ENCODE results near the gene LHX6. TPM values are rescaled to one million over a fixed set of nuclear protein-coding genes. Genes with fewer than 3 reads are reported as not detected.

Gene LHX6
- total RNA-seq, 4 donors from 2014 or later: 0.68 to 12.7 (median 1.4) TPM; not detected in 1

- 65% methylated on average over 47 of the region's 51 CpGs; no CpG with 5 or more reads in 1 of the 2 donors for WGBS, 2 donors (ENCODE audit: low coverage in 1 of 2)
- peaks cover 10 to 31% (median 18%) of the 10 kb centered on the region in 4 donors for H3K4me1 ChIP-seq
- H3K27ac ChIP-seq: no peak overlapping the region
- intact Hi-C loops (cut with DNase I; ENCODE audit: low total_unique reads): no loop called here
- no peaks in the 10 kb centered on the region for H3K36me3 ChIP-seq
- H3K4me3 ChIP-seq: peak overlapping the region in 1 of 4 donors; percentile 16
- in situ Hi-C loops (cut with MboI; ENCODE audit: low pct_ligation_motif_present in 1 of 4, low pct_unique_long_range_greater_than_20kb in 1 of 4, low sequenced_read_pairs in 3 of 4): no loop called here
- no peak for TF ChIP-seq POLR2AphosphoS5 (IDR thresholded peaks at IDR 0.05)
- no peak for TF ChIP-seq CTCF (IDR thresholded peaks at IDR 0.05)
- TF ChIP-seq POLR2A (IDR thresholded peaks at IDR 0.05): no peak
- TF ChIP-seq EP300 (IDR thresholded peaks at IDR 0.05; ENCODE audit: low read depth): no peak
- DNase-seq: no peak
- peaks cover 100% of the 10 kb centered on the region for H3K27me3 ChIP-seq
- H3K9me3 ChIP-seq: no peaks in the 10 kb centered on the region
These were observed 3.2 kb downstream of the LHX6 start for GRCh38 chr9:122225312-122226141.

GRCh38 chr9:122223435-122223834 lies 5.3 kb downstream of the LHX6 start:
- Histone ChIP-seq H3K36me3 (no peaks in the 10 kb centered on the region), H3K27me3 (peaks cover 100% of the 10 kb centered on the region), H3K9me3 (no peaks in the 10 kb centered on the region), H3K4me3 (no peak overlapping the region), H3K27ac (no peak overlapping the region), H3K4me1 (peaks cover 19 to 45% (median 28%) of the 10 kb centered on the region in 4 donors)
- 78% methylated on average over 5 of the region's 5 CpGs; no CpG with 5 or more reads in 1 of the 2 donors for WGBS, 2 donors (ENCODE audit: low coverage in 1 of 2)
- in situ Hi-C loops (cut with MboI; ENCODE audit: low pct_ligation_motif_present in 1 of 4, low pct_unique_long_range_greater_than_20kb in 1 of 4, low sequenced_read_pairs in 3 of 4) (no loop called here), intact Hi-C loops (cut with DNase I; ENCODE audit: low total_unique reads) (no loop called here)
- no peak for DNase-seq
- no peak for TF ChIP-seq POLR2A (IDR thresholded peaks at IDR 0.05)
- no peak for TF ChIP-seq CTCF (IDR thresholded peaks at IDR 0.05)
- no peak for TF ChIP-seq POLR2AphosphoS5 (IDR thresholded peaks at IDR 0.05)
- TF ChIP-seq EP300 (IDR thresholded peaks at IDR 0.05; ENCODE audit: low read depth): no peak

- H3K27ac ChIP-seq: no peak overlapping the region
- no peak for TF ChIP-seq CTCF (IDR thresholded peaks at IDR 0.05)
- TF ChIP-seq POLR2A (IDR thresholded peaks at IDR 0.05): no peak
- TF ChIP-seq EP300 (IDR thresholded peaks at IDR 0.05; ENCODE audit: low read depth): no peak
- no peak for TF ChIP-seq POLR2AphosphoS5 (IDR thresholded peaks at IDR 0.05)
- no peaks in the 10 kb centered on the region for H3K9me3 ChIP-seq
- 17 to 34% methylated on average over 5 of the region's 5 CpGs for WGBS, 2 donors (ENCODE audit: low coverage in 1 of 2)
- no peak overlapping the region for H3K4me3 ChIP-seq
- no peak for DNase-seq
- intact Hi-C loops (cut with DNase I; ENCODE audit: low total_unique reads): no loop called here
- peaks cover 14 to 38% (median 21%) of the 10 kb centered on the region in 4 donors for H3K4me1 ChIP-seq
- no peaks in the 10 kb centered on the region for H3K36me3 ChIP-seq
- in situ Hi-C loops (cut with MboI; ENCODE audit: low pct_ligation_motif_present in 1 of 4, low pct_unique_long_range_greater_than_20kb in 1 of 4, low sequenced_read_pairs in 3 of 4): no loop called here
- H3K27me3 ChIP-seq: peaks cover 100% of the 10 kb centered on the region
These were observed 6.0 kb downstream of the LHX6 start for GRCh38 chr9:122222791-122223190.

- Histone ChIP-seq H3K4me1 (peaks cover 8 to 26% (median 17%) of the 10 kb centered on the region in 4 donors), H3K27me3 (peaks cover 100% of the 10 kb centered on the region), H3K9me3 (no peaks in the 10 kb centered on the region), H3K4me3 (no peak overlapping the region), H3K27ac (no peak overlapping the region), H3K36me3 (no peaks in the 10 kb centered on the region)
- in situ Hi-C loops (cut with MboI; ENCODE audit: low pct_ligation_motif_present in 1 of 4, low pct_unique_long_range_greater_than_20kb in 1 of 4, low sequenced_read_pairs in 3 of 4) (no loop called here), intact Hi-C loops (cut with DNase I; ENCODE audit: low total_unique reads) (no loop called here)
- DNase-seq: no peak
- TF ChIP-seq EP300 (IDR thresholded peaks at IDR 0.05; ENCODE audit: low read depth): no peak
- no peak for TF ChIP-seq CTCF (IDR thresholded peaks at IDR 0.05)
- no peak for TF ChIP-seq POLR2AphosphoS5 (IDR thresholded peaks at IDR 0.05)
- TF ChIP-seq POLR2A (IDR thresholded peaks at IDR 0.05): no peak
- WGBS, 2 donors (ENCODE audit: low coverage in 1 of 2): 25% methylated on average over 22 of the region's 27 CpGs; no CpG with 5 or more reads in 1 of the 2 donors
These were observed 7.5 kb downstream of the LHX6 start for GRCh38 chr9:122221183-122221811.
